ENCODE data around the gene SGMS1. TPM values are rescaled to one million over a fixed set of nuclear protein-coding genes. Genes with fewer than 3 reads are reported as not detected.
"Not testable (repeated sequence)": the region's sequence is repeated elsewhere in the genome, so short reads cannot be mapped to it uniquely, and the experiment has no call there.

The SGMS1 gene
- total RNA-seq, 2 donors from 2014 or later, result 67.0 to 68.2 TPM

- intact Hi-C loops (cut with DNase I), result no loop called here
- WGBS, result 68% methylated on average over 1 of the region's 1 CpG
- Histone ChIP-seq H3K27ac (no peak overlapping the region), H3K4me3 (no peak overlapping the region), H3K27me3 (replicated peaks; ENCODE audit: insufficient read depth) (no peaks in the 10 kb centered on the region), H3K36me3 (no peaks in the 10 kb centered on the region), H3K9me3 (no peaks in the 10 kb centered on the region), H3K4me1 (replicated peaks) (no peaks in the 10 kb centered on the region)
- TF ChIP-seq, protein P1, sequence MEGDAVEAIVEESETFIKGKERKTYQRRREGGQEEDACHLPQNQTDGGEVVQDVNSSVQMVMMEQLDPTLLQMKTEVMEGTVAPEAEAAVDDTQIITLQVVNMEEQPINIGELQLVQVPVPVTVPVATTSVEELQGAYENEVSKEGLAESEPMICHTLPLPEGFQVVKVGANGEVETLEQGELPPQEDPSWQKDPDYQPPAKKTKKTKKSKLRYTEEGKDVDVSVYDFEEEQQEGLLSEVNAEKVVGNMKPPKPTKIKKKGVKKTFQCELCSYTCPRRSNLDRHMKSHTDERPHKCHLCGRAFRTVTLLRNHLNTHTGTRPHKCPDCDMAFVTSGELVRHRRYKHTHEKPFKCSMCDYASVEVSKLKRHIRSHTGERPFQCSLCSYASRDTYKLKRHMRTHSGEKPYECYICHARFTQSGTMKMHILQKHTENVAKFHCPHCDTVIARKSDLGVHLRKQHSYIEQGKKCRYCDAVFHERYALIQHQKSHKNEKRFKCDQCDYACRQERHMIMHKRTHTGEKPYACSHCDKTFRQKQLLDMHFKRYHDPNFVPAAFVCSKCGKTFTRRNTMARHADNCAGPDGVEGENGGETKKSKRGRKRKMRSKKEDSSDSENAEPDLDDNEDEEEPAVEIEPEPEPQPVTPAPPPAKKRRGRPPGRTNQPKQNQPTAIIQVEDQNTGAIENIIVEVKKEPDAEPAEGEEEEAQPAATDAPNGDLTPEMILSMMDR (IDR thresholded peaks at IDR 0.05), result no peak
- TF ChIP-seq POLR2A (IDR thresholded peaks at IDR 0.05) (no peak), POLR2AphosphoS5 (IDR thresholded peaks at IDR 0.05) (no peak)
- DNase-seq (ENCODE audit: low spot score), result no peak
These were observed 25.1 kb upstream of the SGMS1 start for GRCh38 chr10:50648935-50649227.

DNA sequence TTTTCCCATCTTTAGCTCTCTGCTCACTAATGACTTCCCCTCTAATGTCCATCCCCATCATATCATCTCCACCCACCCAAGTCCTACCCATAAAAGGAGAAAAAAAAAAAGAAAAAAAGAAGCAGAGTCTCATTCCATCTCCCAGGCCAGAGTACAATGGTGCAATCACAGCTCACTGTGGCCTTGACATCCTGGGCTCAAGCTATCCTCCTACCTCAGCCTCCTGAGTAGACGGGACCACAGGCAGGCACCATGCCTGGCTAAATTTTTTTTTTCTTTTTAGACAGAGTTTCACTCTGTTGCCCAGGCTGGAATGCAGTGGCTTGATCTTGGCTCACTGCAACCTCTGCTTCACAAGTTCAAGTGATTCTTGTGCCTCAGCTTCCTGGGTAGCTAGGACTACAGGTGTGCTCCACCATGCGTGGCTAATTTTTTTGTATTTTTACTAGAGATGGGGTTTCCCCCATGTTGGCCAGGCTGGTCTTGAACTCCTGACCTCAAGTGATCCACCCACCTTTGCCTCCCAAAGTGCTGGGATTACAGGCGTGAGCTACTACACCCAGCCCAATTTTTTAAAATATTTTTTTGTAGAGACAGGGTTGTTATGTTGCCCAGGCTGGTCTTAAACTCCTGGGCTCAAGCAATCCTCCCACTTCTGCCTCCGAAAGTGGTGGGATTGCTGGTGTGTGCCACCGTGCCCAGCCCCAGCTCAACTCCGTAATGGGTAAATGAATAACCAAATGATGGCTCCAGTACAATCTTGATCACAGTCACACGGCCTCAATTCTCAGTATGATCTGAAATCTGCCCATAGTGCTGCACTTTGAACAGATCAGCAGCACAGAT lies 24.6 kb upstream of the SGMS1 start:
- Histone ChIP-seq H3K9me3 (no peaks in the 10 kb centered on the region), H3K27me3 (replicated peaks; ENCODE audit: insufficient read depth) (no peaks in the 10 kb centered on the region), H3K4me3 (no peak overlapping the region), H3K36me3 (no peaks in the 10 kb centered on the region), H3K4me1 (replicated peaks) (no peaks in the 10 kb centered on the region), H3K27ac (no peak overlapping the region)
- DNase-seq (ENCODE audit: low spot score), result no peak
- 79% methylated on average over 7 of the region's 7 CpGs for WGBS
- intact Hi-C loops (cut with DNase I), result no loop called here
- TF ChIP-seq POLR2AphosphoS5 (IDR thresholded peaks at IDR 0.05), result no peak
- TF ChIP-seq, protein P1 (IDR thresholded peaks at IDR 0.05), result no peak
- TF ChIP-seq POLR2A (IDR thresholded peaks at IDR 0.05), result no peak

DNA sequence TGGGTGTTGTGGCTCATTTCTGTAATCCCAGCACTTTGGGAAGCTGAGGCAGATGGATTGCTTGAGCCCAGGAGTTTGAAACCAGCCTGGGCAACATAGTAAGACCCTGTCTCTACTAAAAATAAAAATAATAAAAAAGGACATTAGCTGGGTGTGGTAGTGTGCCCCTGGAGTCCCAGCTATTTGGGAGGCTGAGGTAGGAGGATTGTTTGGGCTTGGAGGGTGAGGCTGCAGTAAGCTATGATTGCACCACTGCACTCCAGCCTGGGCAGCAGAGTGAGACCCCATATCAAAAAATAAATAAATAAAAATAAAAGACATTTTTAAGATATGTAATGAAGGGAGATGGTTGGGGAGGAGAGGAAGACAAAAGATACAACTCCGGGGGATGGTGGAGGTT lies 23.6 kb upstream of the SGMS1 start:
- H3K27ac ChIP-seq; H3K9me3 ChIP-seq; intact Hi-C loops (cut with DNase I); H3K36me3 ChIP-seq; H3K27me3 ChIP-seq (replicated peaks; ENCODE audit: insufficient read depth); H3K4me1 ChIP-seq (replicated peaks); H3K4me3 ChIP-seq; DNase-seq (ENCODE audit: low spot score): not testable (repeated sequence)
- WGBS, result 83% methylated on average over 1 of the region's 1 CpG

- TF ChIP-seq, protein P1 (IDR thresholded peaks at IDR 0.05), result no peak
- TF ChIP-seq POLR2A (IDR thresholded peaks at IDR 0.05), result no peak
- TF ChIP-seq POLR2AphosphoS5 (IDR thresholded peaks at IDR 0.05), result no peak
- Histone ChIP-seq H3K27ac (no peak overlapping the region), H3K4me3 (no peak overlapping the region), H3K4me1 (replicated peaks) (no peaks in the 10 kb centered on the region), H3K36me3 (no peaks in the 10 kb centered on the region), H3K9me3 (no peaks in the 10 kb centered on the region), H3K27me3 (replicated peaks; ENCODE audit: insufficient read depth) (no peaks in the 10 kb centered on the region)
- DNase-seq (ENCODE audit: low spot score), result no peak
- intact Hi-C loops (cut with DNase I), result no loop called here
These were observed 21.5 kb upstream of the SGMS1 start for GRCh38 chr10:50645236-50645635.

GRCh38 chr10:50641626-50642025 lies 17.9 kb upstream of the SGMS1 start:
- intact Hi-C loops (cut with DNase I), result no loop called here
- 40% methylated on average over 2 of the region's 2 CpGs for WGBS

More at GRCh38 chr10:50641626-50642025, 17.9 kb upstream of the SGMS1 start:
- no peak for TF ChIP-seq POLR2AphosphoS5 (IDR thresholded peaks at IDR 0.05)
- no peak for TF ChIP-seq POLR2A (IDR thresholded peaks at IDR 0.05)
- TF ChIP-seq, protein P1 (IDR thresholded peaks at IDR 0.05), result no peak
- Histone ChIP-seq H3K36me3 (no peaks in the 10 kb centered on the region), H3K27me3 (replicated peaks; ENCODE audit: insufficient read depth) (no peaks in the 10 kb centered on the region), H3K27ac (no peak overlapping the region), H3K4me1 (replicated peaks) (no peaks in the 10 kb centered on the region), H3K9me3 (no peaks in the 10 kb centered on the region), H3K4me3 (no peak overlapping the region)
- DNase-seq (ENCODE audit: low spot score), result no peak

All from prostate gland (tissue), 2 donors.